ENCODE data around the gene ACSM2B. TPM values are rescaled to one million over a fixed set of nuclear protein-coding genes. Genes with fewer than 3 reads are reported as not detected.
"Not testable (repeated sequence)": the region's sequence is repeated elsewhere in the genome, so short reads cannot be mapped to it uniquely, and the experiment has no call there.

The ACSM2B gene
- total RNA-seq: not detected

GRCh38 chr16:20576145-20576544 is at the start of gene ACSM2B:
Gene ACSM2B, minus strand, starts transcription at chr16:20576367. Its CDS starts 11,522 bp downstream, at chr16:20564845.
- H3K27me3 ChIP-seq (replicated peaks; ENCODE audit: insufficient read depth); DNase-seq (ENCODE audit: low spot score); H3K27ac ChIP-seq; H3K4me3 ChIP-seq; intact Hi-C loops (cut with DNase I); H3K9me3 ChIP-seq; H3K36me3 ChIP-seq; H3K4me1 ChIP-seq (replicated peaks): not testable (repeated sequence)
- no CpG with 5 or more reads among the region's 2 CpGs for WGBS

- WGBS: 84% methylated on average over 18 of the region's 18 CpGs
- no peak for TF ChIP-seq CTCF (IDR thresholded peaks at IDR 0.05)
- no peak for TF ChIP-seq POLR2AphosphoS5 (IDR thresholded peaks at IDR 0.05)
- TF ChIP-seq POLR2A (IDR thresholded peaks at IDR 0.05): no peak
Observed at GRCh38 chr16:20624882-20625807, 49.0 kb upstream of the ACSM2B start.

GRCh38 chr16:20624205-20624604 is 48.0 kb upstream of the ACSM2B start:
- H3K27ac ChIP-seq: no peak overlapping the region
- no peaks in the 10 kb centered on the region for H3K36me3 ChIP-seq
- no peak for TF ChIP-seq POLR2A (IDR thresholded peaks at IDR 0.05)
- TF ChIP-seq CTCF (IDR thresholded peaks at IDR 0.05): no peak
- peaks cover 2% of the 10 kb centered on the region for H3K4me1 ChIP-seq (replicated peaks)
- no peaks in the 10 kb centered on the region for H3K27me3 ChIP-seq (replicated peaks; ENCODE audit: insufficient read depth)
- no peaks in the 10 kb centered on the region for H3K9me3 ChIP-seq
- WGBS: 93% methylated on average over 1 of the region's 1 CpG
- no peak overlapping the region for H3K4me3 ChIP-seq
- DNase-seq (ENCODE audit: low spot score): no peak
- intact Hi-C loops (cut with DNase I): no loop called here

More at GRCh38 chr16:20624882-20625807, 49.0 kb upstream of the ACSM2B start:
- no peak for DNase-seq (ENCODE audit: low spot score)
- intact Hi-C loops (cut with DNase I): no loop called here
- Histone ChIP-seq H3K4me3 (no peak overlapping the region), H3K4me1 (replicated peaks) (peaks cover 2% of the 10 kb centered on the region), H3K27ac (no peak overlapping the region), H3K9me3 (no peaks in the 10 kb centered on the region), H3K27me3 (replicated peaks; ENCODE audit: insufficient read depth) (no peaks in the 10 kb centered on the region), H3K36me3 (no peaks in the 10 kb centered on the region)

- intact Hi-C loops (cut with DNase I): no loop called here
- Histone ChIP-seq H3K36me3 (no peaks in the 10 kb centered on the region), H3K4me3 (no peak overlapping the region), H3K9me3 (no peaks in the 10 kb centered on the region), H3K4me1 (replicated peaks) (peaks cover 2% of the 10 kb centered on the region), H3K27ac (peak overlapping the region; percentile 12 to 42), H3K27me3 (replicated peaks; ENCODE audit: insufficient read depth) (no peaks in the 10 kb centered on the region)
- TF ChIP-seq POLR2A (IDR thresholded peaks at IDR 0.05): no peak
- TF ChIP-seq CTCF (IDR thresholded peaks at IDR 0.05): no peak
- no peak for TF ChIP-seq POLR2AphosphoS5 (IDR thresholded peaks at IDR 0.05)
- no peak for DNase-seq (ENCODE audit: low spot score)
Observed at GRCh38 chr16:20622498-20622870, 46.3 kb upstream of the ACSM2B start.

GRCh38 chr16:20621406-20621805 is 45.2 kb upstream of the ACSM2B start:
- no peak for DNase-seq (ENCODE audit: low spot score)
- TF ChIP-seq POLR2AphosphoS5 (IDR thresholded peaks at IDR 0.05): no peak
- TF ChIP-seq CTCF (IDR thresholded peaks at IDR 0.05): no peak
- TF ChIP-seq POLR2A (IDR thresholded peaks at IDR 0.05): no peak
- H3K4me1 ChIP-seq (replicated peaks): peaks cover 2% of the 10 kb centered on the region
- no peaks in the 10 kb centered on the region for H3K9me3 ChIP-seq
- WGBS: 76% methylated on average over 6 of the region's 6 CpGs
- H3K36me3 ChIP-seq: no peaks in the 10 kb centered on the region
- H3K27me3 ChIP-seq (replicated peaks; ENCODE audit: insufficient read depth): no peaks in the 10 kb centered on the region
- no peak overlapping the region for H3K27ac ChIP-seq
- intact Hi-C loops (cut with DNase I): no loop called here
- no peak overlapping the region for H3K4me3 ChIP-seq
